A549 (cell line): ENCODE measurements around the gene UGT2B7. TPM values are rescaled to one million over a fixed set of nuclear protein-coding genes. Genes with fewer than 3 reads are reported as not detected.

Source experiments
- ATAC-seq, 2 experiments: fragments of 200-7000 bp in 1 of 2; fragments of >200 bp in 1 of 2; cut with Nextera tagmentation in 1 of 2; cut with Tn5 transposase in 1 of 2; 3 replicates each; pipeline versions ENCODE4 v1.8.0 to v1.9.1; 2018 to 2020; ENCODE audit warnings: mild to moderate bottlenecking in 1 of 2, moderate library complexity in 1 of 2
- CTCF ChIA-PET: fragments of 300-600 bp; sonication (Branson Sonifier 250); formaldehyde crosslinking; extraction: SDS; loops from one replicate; lab custom pipeline; 2021; ENCODE audit warnings: antibody characterized with exemption, inconsistent platforms; lab: Yijun Ruan, JAX
- POLR2A ChIA-PET: fragments of 350-600 bp; formaldehyde crosslinking; extraction: SDS; loops from one replicate; lab custom pipeline; 2021; ENCODE audit warnings: antibody characterized with exemption, inconsistent platforms; lab: Yijun Ruan, JAX
- DNase-seq, 2 experiments: peaks; one replicate each; pipeline versions ENCODE4 v3.0.0 to v3.0.0-alpha.2; 2011 to 2016; ENCODE audit warnings: low read depth in 1 of 2, low spot score in 1 of 2
- FAIRE-seq: peaks from 2 replicates; lab custom pipeline; 2011; peaks lifted over from hg19 to GRCh38; lab: Jason Lieb, UNC
- H3K27ac ChIP-seq, 2 experiments: fragments of >200 bp; sonication (Bioruptor Twin); formaldehyde crosslinking; 3 replicates each; pipeline ENCODE4 v1.5.1; 2016 to 2017
- H3K4me1 ChIP-seq: fragments of >200 bp; sonication (Bioruptor Twin); formaldehyde crosslinking; 3 replicates; pipeline ENCODE4 v1.6.1; 2016
- H3K4me2 ChIP-seq: fragments of >200 bp; sonication (Bioruptor Twin); formaldehyde crosslinking; 3 replicates; pipeline ENCODE4 v1.6.1; 2016
- H3K4me3 ChIP-seq: fragments of >200 bp; sonication (Bioruptor Twin); formaldehyde crosslinking; 3 replicates; pipeline ENCODE4 v1.5.1; 2016
- H3K9me3 ChIP-seq: fragments of >200 bp; sonication (Bioruptor Twin); formaldehyde crosslinking; 3 replicates; pipeline ENCODE4 v1.6.1; 2016
- CBX2 ChIP-seq: fragments of 200-600 bp; sonication (generic); IDR thresholded peaks from 2 replicates; pipeline ENCODE4 v1.6.1; 2016; ENCODE audit warnings: low read depth, mild to moderate bottlenecking, borderline replicate concordance
- CEBPB ChIP-seq, 2 experiments: fragments of >200 bp in 1 of 2; sonication (Bioruptor Twin) in 1 of 2; formaldehyde crosslinking in 1 of 2; IDR thresholded peaks; 2 replicates each; pipeline ENCODE4 v1.6.1; 2012 to 2016
- CHD4 ChIP-seq: fragments of 200-600 bp; sonication (generic); IDR thresholded peaks from 2 replicates; pipeline ENCODE4 v1.6.1; 2016; ENCODE audit warnings: antibody characterized with exemption, mild to moderate bottlenecking, borderline replicate concordance
- EHMT2 ChIP-seq: fragments of 200-600 bp; sonication (generic); IDR thresholded peaks from 2 replicates; pipeline ENCODE4 v1.6.1; 2016; ENCODE audit warnings: antibody characterized with exemption, low read depth, mild to moderate bottlenecking, moderate library complexity
- EP300 ChIP-seq, 2 experiments: fragments of >200 bp; sonication (Bioruptor Twin); formaldehyde crosslinking; IDR thresholded peaks; 2 replicates in 1 of 2; 3 replicates in 1 of 2; pipeline ENCODE4 v1.6.1; 2016 to 2017
- ESRRA ChIP-seq: fragments of 150-350 bp; IDR thresholded peaks from 2 replicates; pipeline ENCODE4 v1.6.1; 2014; ENCODE audit warnings: mild to moderate bottlenecking, low read length, borderline replicate concordance
- FOSB ChIP-seq: fragments of 250-450 bp; sonication (Bioruptor Pico); IDR thresholded peaks from 2 replicates; pipeline ENCODE4 v1.5.0; 2020; ENCODE audit warnings: mild to moderate bottlenecking, moderate library complexity
- FOXS1 ChIP-seq: fragments of 250-450 bp; sonication (Bioruptor Pico); IDR thresholded peaks from 2 replicates; pipeline ENCODE4 v1.5.0; 2020; ENCODE audit warnings: mild to moderate bottlenecking, moderate library complexity
- HEYL ChIP-seq: fragments of 250-450 bp; sonication (Bioruptor Pico); IDR thresholded peaks from 2 replicates; pipeline ENCODE4 v1.8.0; 2021; ENCODE audit warnings: mild to moderate bottlenecking, moderate library complexity
- HMGXB4 ChIP-seq: fragments of 250-450 bp; sonication (Bioruptor Pico); IDR thresholded peaks from 2 replicates; pipeline ENCODE4 v1.5.0; 2021; ENCODE audit warnings: mild to moderate bottlenecking, moderate library complexity, borderline replicate concordance
- HOXA7 ChIP-seq: fragments of 250-450 bp; sonication (Bioruptor Pico); IDR thresholded peaks from 2 replicates; pipeline ENCODE4 v1.5.0; 2020; ENCODE audit warnings: mild to moderate bottlenecking, moderate library complexity
- HOXB5 ChIP-seq: fragments of 250-450 bp; sonication (Bioruptor Pico); IDR thresholded peaks from 2 replicates; pipeline ENCODE4 v1.5.0; 2020; ENCODE audit warnings: mild to moderate bottlenecking, moderate library complexity
- KDM1A ChIP-seq: fragments of 200-600 bp; sonication (generic); IDR thresholded peaks from 2 replicates; pipeline ENCODE4 v1.6.1; 2016; ENCODE audit warnings: low read depth, mild to moderate bottlenecking
- KDM5A ChIP-seq: fragments of 200-600 bp; sonication (generic); IDR thresholded peaks from 2 replicates; pipeline ENCODE4 v1.6.1; 2016; ENCODE audit warnings: antibody characterized with exemption, mild to moderate bottlenecking
- MAZ ChIP-seq: fragments of 150-350 bp; IDR thresholded peaks from 2 replicates; pipeline ENCODE4 v1.6.1; 2014; ENCODE audit warnings: antibody characterized with exemption, low read depth, low read length, borderline replicate concordance
- NFE2L2 ChIP-seq: fragments of 150-350 bp; conservative IDR thresholded peaks from 2 replicates; pipeline ENCODE4 v1.6.1; 2014; ENCODE audit warnings: low read length
- NR3C1 ChIP-seq: fragments of >200 bp; sonication (Bioruptor Twin); formaldehyde crosslinking; IDR thresholded peaks from 3 replicates; pipeline ENCODE4 v1.6.1; 2017
- PHF8 ChIP-seq: fragments of 200-600 bp; sonication (generic); IDR thresholded peaks from 2 replicates; pipeline ENCODE4 v1.6.1; 2016; ENCODE audit warnings: low read depth, mild to moderate bottlenecking, antibody characterized with exemption, moderate library complexity, borderline replicate concordance
- POLR2AphosphoS2 ChIP-seq: conservative IDR thresholded peaks from 2 replicates; pipeline ENCODE4 v1.6.1; 2012; ENCODE audit warnings: low read length, improper control_type of control experiment, inconsistent platforms
- RAD21 ChIP-seq, 2 experiments: fragments of >200 bp in 1 of 2; sonication (Bioruptor Twin) in 1 of 2; formaldehyde crosslinking in 1 of 2; IDR thresholded peaks in 1 of 2; conservative IDR thresholded peaks in 1 of 2; 2 replicates in 1 of 2; 3 replicates in 1 of 2; pipeline ENCODE4 v1.6.1; 2012 to 2018; ENCODE audit warnings: inconsistent platforms in 1 of 2
- ZC3H11A ChIP-seq: fragments of 450-650 bp; IDR thresholded peaks from 2 replicates; pipeline ENCODE4 v1.6.1; 2014; ENCODE audit warnings: antibody characterized with exemption, mild to moderate bottlenecking
- ZFP36 ChIP-seq: fragments of 450-650 bp; IDR thresholded peaks from 2 replicates; pipeline ENCODE4 v1.6.1; 2014; ENCODE audit warnings: borderline replicate concordance; ENCODE audit not compliant: partially characterized antibody
- ZSCAN20 ChIP-seq: fragments of 250-450 bp; sonication (Bioruptor Pico); IDR thresholded peaks from 2 replicates; pipeline ENCODE4 v1.8.0; 2022; ENCODE audit warnings: mild to moderate bottlenecking, moderate library complexity
- WGBS: methylation state at CpG from one replicate; pipeline ENCODE4 v1.1.6; 2017; ENCODE audit errors: missing lambda C conversion rate; 5-methylcytosine and 5-hydroxymethylcytosine counted together
- polyA plus RNA-seq, 4 experiments: library from polyadenylated mRNA; depleted of rRNA in 3 of 4; stranded (reverse); fragments of >200 nt; fragmentation: RNase III in 1 of 4; extraction: RNeasy Plus Mini Kit Qiagen cat#74134 plus additional on column Dnase treatment in 1 of 4; gene quantifications; 2 replicates in 3 of 4; 3 replicates in 1 of 4; pipeline ENCODE4 v1.2.3, GENCODE V29; 2011 to 2017
- TF ChIP-seq, protein P1 (sequence below): IDR thresholded peaks from 2 replicates; pipeline ENCODE4 v1.6.1; 2012; ENCODE audit warnings: low read depth, borderline replicate concordance

Gene UGT2B7
- polyA plus RNA-seq, 2 of the 4 experiments (the other 2 are of a cell fraction): 0.22 to 0.78 TPM

DNA sequence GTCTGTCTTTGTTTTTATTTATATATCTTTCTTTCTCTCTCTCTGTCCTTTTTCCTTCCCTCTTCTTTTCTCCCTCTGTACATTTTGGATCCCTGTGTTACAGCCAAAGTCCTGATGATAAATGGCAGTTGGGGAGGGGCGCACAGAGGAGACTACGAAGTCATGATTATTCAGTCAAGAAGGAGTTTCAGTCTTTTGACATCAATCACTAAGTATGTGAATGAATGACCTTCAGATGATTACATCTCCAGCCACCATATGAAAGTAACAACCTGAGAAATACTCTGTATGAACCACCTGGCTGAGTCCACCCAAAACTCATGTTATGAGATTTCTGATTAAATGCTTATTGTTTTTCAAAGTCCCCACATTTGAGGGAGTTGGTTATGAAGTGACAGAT is 45.0 kb downstream of the UGT2B7 start:
- no peak for TF ChIP-seq KDM1A
- TF ChIP-seq ESRRA: no peak
- no peak for TF ChIP-seq EP300 (IDR thresholded peaks at IDR 0.05)
- no peak for TF ChIP-seq KDM5A
- no peak for TF ChIP-seq MAZ
- 64% methylated on average over 2 of the region's 2 CpGs for WGBS
- CTCF ChIA-PET: no interaction called here

DNA sequence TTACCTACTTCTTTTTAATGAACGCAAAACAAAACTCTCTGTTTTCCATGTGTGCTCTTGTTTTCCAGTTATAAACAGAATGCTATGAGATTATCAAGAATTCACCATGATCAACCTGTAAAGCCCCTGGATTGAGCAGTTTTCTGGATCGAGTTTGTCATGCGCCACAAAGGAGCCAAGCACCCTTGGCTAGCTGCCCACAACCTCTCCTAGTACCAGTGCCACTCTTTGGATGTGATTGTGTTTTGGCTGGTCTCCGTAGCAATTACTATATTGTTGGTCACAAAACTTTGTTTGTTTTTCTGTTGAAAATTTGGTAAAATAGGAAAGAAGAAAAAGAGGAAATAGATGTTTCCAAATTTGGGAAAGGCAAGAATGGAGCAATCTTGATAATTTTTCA is 51.1 kb downstream of the UGT2B7 start:
- TF ChIP-seq CHD4 (no peak), CEBPB (IDR thresholded peaks at IDR 0.05) (no peak), HOXA7 (CRISPR knock-in tag) (no peak), PHF8 (no peak)
- WGBS: 94% methylated on average over 4 of the region's 4 CpGs
- 0 out of 3 replicates have a peak, but pooled peaks cover 2% of the 10 kb centered on the region for H3K4me1 ChIP-seq
- no peak for DNase-seq
- ChIA-PET CTCF (no interaction called here), POLR2A (no interaction called here)
- FAIRE-seq: no peak
- no peak overlapping the region for H3K27ac ChIP-seq
- no peak overlapping the region for H3K4me2 ChIP-seq
- H3K4me3 ChIP-seq: no peak overlapping the region
- no peak for ATAC-seq
- H3K9me3 ChIP-seq: no peaks in the 10 kb centered on the region

More for the DNA sequence above, 45.0 kb downstream of the UGT2B7 start:
- no peaks in the 10 kb centered on the region for H3K9me3 ChIP-seq
- no peak for ATAC-seq
- no peak for DNase-seq
- no peak overlapping the region for H3K27ac ChIP-seq
- no peak for FAIRE-seq
- H3K4me2 ChIP-seq: no peak overlapping the region
- POLR2A ChIA-PET: no interaction called here
- H3K4me3 ChIP-seq: no peak overlapping the region
- no peaks in the 10 kb centered on the region for H3K4me1 ChIP-seq

GRCh38 chr4:69154021-69154420 is 57.7 kb downstream of the UGT2B7 start:
- FAIRE-seq: no peak
- TF ChIP-seq, protein P1, sequence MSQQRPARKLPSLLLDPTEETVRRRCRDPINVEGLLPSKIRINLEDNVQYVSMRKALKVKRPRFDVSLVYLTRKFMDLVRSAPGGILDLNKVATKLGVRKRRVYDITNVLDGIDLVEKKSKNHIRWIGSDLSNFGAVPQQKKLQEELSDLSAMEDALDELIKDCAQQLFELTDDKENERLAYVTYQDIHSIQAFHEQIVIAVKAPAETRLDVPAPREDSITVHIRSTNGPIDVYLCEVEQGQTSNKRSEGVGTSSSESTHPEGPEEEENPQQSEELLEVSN: no peak
- no peak for TF ChIP-seq ZC3H11A
- no peak for TF ChIP-seq CEBPB (IDR thresholded peaks at IDR 0.05)
- TF ChIP-seq ESRRA: no peak
- no peak for TF ChIP-seq FOSB (CRISPR knock-in tag)
- no peak for TF ChIP-seq HOXB5
- TF ChIP-seq NFE2L2: no peak
- TF ChIP-seq CHD4: no peak
- no peak for TF ChIP-seq POLR2AphosphoS2
- CTCF ChIA-PET: no interaction called here
- H3K27ac ChIP-seq: no peak overlapping the region
- no peak for DNase-seq
- H3K9me3 ChIP-seq: no peaks in the 10 kb centered on the region
- 84% methylated on average over 4 of the region's 4 CpGs for WGBS
- H3K4me1 ChIP-seq: 0 out of 3 replicates have a peak, but pooled peaks cover 2% of the 10 kb centered on the region
- no peak for ATAC-seq
- no peak overlapping the region for H3K4me2 ChIP-seq
- H3K4me3 ChIP-seq: no peak overlapping the region
- POLR2A ChIA-PET: no interaction called here

DNA sequence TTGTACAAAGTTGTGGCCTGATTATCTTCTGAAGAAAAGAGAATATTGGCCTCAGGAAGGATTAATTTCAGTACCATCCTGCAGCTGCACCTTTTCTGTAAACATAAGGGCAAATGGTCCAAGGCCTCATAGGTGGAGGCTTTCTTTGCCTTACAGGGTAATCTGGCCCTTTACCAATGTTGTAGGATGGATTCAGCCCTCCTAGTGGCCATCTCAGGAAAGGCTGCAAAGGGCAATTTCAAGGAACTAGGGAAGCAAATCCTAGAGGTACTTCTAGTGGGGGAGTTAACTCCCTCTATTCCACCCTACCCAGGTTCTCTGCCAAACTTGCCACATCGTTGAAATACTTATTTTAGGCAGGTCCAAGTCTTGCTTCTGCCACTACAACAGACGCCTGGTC is 60.6 kb downstream of the UGT2B7 start:
- ChIA-PET CTCF (no interaction called here), POLR2A (no interaction called here)
- Histone ChIP-seq H3K4me2 (no peak overlapping the region), H3K9me3 (no peaks in the 10 kb centered on the region), H3K27ac (no peak overlapping the region), H3K4me3 (no peak overlapping the region), H3K4me1 (no peaks in the 10 kb centered on the region)
- ATAC-seq (no peak), FAIRE-seq (no peak), DNase-seq (peak in 1 of 2 experiments; percentile 4)
- TF ChIP-seq CBX2 (no peak), ZSCAN20 (CRISPR knock-in tag) (no peak), HEYL (CRISPR knock-in tag) (no peak), RAD21 (conservative IDR thresholded peaks at IDR 0.05 in 1 of 2, IDR thresholded peaks at IDR 0.05 in 1 of 2) (no peak), KDM1A (no peak), ZC3H11A (no peak), FOSB (CRISPR knock-in tag) (no peak), HMGXB4 (CRISPR knock-in tag) (no peak), FOXS1 (CRISPR knock-in tag) (no peak), PHF8 (no peak), EHMT2 (no peak), ESRRA (no peak), ZFP36 (no peak), NR3C1 (no peak)
- TF ChIP-seq, protein P1: no peak
- 83% methylated on average over 2 of the region's 2 CpGs for WGBS
